NCI-H1930 (cell line): ENCODE data around the gene CCDC85A.
"Not testable (repeated sequence)": the region's sequence is repeated elsewhere in the genome, so short reads cannot be mapped to it uniquely, and the experiment has no call there.

Experiments used
- DNase-seq, 2 experiments: peaks; one replicate each; lab custom pipeline; 2025; lab: John Stamatoyannopoulos, UW

CCDC85A gene

GRCh38 chr2:56183643-56184499 lies at the start of gene CCDC85A:
CCDC85A (plus strand) TSS chr2:56183990; CDS start chr2:56184625, 635 bp downstream.
- DNase-seq = peak; percentile 78 to 79

GRCh38 chr2:56134861-56135260 lies 48.9 kb upstream of the CCDC85A start:
- no peak for DNase-seq

- not testable (repeated sequence) for DNase-seq
Observed at GRCh38 chr2:56142497-56143061, 41.2 kb upstream of the CCDC85A start.

GRCh38 chr2:56147907-56148306 lies 35.9 kb upstream of the CCDC85A start:
- no peak for DNase-seq

GRCh38 chr2:56148825-56149224 lies 35.0 kb upstream of the CCDC85A start:
- no peak for DNase-seq

- DNase-seq = no peak
Observed at GRCh38 chr2:56151841-56152240, 31.9 kb upstream of the CCDC85A start.

GRCh38 chr2:56155188-56155587 lies 28.6 kb upstream of the CCDC85A start:
- DNase-seq = no peak

GRCh38 chr2:56159875-56160274 lies 23.9 kb upstream of the CCDC85A start:
- DNase-seq = not testable (repeated sequence)

- no peak for DNase-seq
Observed at GRCh38 chr2:56167616-56168562, 15.9 kb upstream of the CCDC85A start.

- no peak for DNase-seq
Observed at GRCh38 chr2:56169521-56169920, 14.3 kb upstream of the CCDC85A start.

- DNase-seq = no peak
Observed at GRCh38 chr2:56170504-56170903, 13.3 kb upstream of the CCDC85A start.

- DNase-seq = no peak
Observed at GRCh38 chr2:56170988-56171387, 12.8 kb upstream of the CCDC85A start.

- no peak for DNase-seq
Observed at GRCh38 chr2:56175779-56176178, 8.0 kb upstream of the CCDC85A start.

GRCh38 chr2:56177420-56178220 lies 6.2 kb upstream of the CCDC85A start:
- no peak for DNase-seq

- DNase-seq = no peak
Observed at GRCh38 chr2:56179931-56180330, 3.9 kb upstream of the CCDC85A start.

- no peak for DNase-seq
Observed at GRCh38 chr2:56182420-56182819, 1.4 kb upstream of the CCDC85A start.

GRCh38 chr2:56184500-56185011 lies 766 bp downstream of the CCDC85A start:
- peak in 1 of 2 experiments; percentile 28 for DNase-seq

- DNase-seq = peak in 1 of 2 experiments; percentile 36
Observed at GRCh38 chr2:56185101-56185581, 1.4 kb downstream of the CCDC85A start.

GRCh38 chr2:56185582-56186046 lies 1.8 kb downstream of the CCDC85A start:
- peak in 1 of 2 experiments; percentile 12 for DNase-seq

GRCh38 chr2:56191617-56192016 lies 7.8 kb downstream of the CCDC85A start:
- peak in 1 of 2 experiments; percentile 30 for DNase-seq
